HG03159 (cell line): ENCODE data around the gene LIMA1.
"Not testable (repeated sequence)": the region's sequence is repeated elsewhere in the genome, so short reads cannot be mapped to it uniquely, and the experiment has no call there.

Experiments
- ATAC-seq: cut with Tn5 transposase; IDR thresholded peaks from one replicate; pipeline ENCODE4 v1.9.1; 2021; ENCODE audit warnings: mild to moderate bottlenecking, moderate library complexity; ENCODE audit not compliant: unreplicated experiment

LIMA1 gene

DNA sequence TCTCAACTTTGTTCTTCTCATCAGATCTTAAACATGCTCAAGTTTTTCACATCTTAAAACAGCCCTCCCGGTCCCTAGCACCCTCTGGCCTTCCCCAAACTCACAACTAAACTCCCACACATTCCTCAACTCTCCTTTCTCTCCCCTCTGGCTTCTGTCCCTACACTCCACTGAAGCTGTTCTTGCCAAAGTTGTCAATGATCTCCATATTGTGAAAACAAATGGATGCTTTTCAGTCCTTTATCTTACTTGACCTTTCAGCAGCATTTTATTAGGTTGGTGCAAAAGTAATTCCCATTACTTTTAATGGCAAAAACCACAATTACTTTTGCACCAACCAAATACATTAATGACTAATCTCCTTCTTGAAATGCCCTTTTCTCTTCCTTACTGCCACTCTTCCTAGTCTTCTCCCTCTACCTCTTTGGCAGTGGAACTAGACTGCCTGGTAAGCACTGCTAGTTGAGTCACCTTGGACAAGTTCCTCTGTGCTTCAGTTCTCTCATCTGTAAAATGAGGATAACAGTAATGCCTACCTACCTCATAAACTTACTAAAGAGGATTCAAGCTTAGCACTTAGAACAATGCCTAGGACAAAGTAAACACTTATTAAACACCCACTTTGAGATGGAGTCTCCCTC is 132.2 kb downstream of the LIMA1 start:
- ATAC-seq: no peak

DNA sequence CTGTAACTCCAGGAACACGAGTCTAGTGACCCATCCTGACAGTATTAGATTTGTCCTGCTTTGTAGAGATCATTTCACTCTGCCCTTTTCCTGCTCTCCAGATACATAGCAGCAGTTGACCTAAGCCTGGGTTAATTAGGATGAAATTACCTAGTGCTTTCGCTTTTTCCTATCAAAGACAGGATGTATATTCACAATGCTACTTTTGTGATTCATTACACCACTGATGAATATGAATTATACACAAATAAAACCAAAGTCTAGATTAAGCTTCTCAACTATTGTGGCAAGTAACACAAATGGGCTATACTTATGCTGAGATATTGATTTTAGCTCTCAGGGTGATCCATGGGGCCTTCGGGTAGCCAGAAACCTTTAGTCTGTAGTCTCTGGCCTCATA is 134.0 kb downstream of the LIMA1 start:
- no peak for ATAC-seq

DNA sequence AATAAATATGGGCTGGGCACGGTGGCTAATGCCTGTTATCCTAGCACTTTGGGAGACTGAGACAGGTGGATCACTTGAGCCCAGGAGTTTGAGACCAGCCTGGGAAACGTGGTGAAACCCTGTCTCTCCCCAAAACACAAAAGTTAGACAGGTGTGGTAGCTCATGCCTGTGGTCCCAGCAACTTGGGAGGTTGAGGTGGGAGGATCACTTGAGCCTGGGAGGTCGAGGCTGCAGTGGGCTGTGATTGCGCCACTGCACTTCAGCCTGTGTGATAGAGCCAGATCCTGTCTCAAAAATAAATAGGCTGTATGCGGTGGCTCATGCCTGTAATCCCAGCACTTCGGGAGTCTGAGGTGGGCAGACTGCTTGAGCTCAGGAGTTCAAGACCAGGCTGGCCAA is 135.3 kb downstream of the LIMA1 start:
- not testable (repeated sequence) for ATAC-seq

DNA sequence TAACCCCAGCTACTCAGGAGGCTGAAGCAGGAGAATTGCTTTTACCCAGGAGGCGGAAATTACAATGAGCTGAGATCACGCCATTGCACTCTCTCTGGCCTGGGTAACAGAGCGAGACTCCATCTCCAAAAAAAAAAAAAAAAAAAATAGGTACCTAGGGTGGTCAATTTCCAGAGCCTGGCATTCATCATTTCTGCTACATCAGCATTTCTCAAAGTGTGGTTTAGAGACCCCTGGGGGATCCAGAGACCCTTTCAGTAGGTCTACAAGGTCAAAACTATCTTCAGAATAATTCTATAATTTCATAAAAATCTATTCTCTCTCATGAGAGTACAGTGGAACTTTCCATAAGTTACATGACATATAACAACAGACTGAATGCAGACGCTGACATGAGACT is 136.0 kb downstream of the LIMA1 start:
- ATAC-seq: no peak

DNA sequence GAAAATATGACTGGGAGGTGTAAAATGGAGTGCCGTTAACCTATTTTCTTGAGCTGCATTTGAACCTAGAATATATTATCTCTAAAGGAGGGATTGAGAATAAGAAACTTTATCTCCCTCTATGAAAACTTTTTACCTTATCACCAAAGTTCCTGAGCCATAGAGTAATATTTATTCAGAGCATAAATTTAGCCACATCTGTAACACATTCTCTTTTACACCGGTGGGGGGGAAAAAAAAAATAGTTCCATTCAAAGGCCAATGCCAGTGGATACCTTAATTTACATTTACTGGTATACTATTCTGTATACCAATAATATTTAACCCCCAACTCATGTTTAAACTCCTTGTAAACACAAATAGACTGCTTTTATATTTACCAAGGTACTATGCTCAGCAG is 137.9 kb downstream of the LIMA1 start:
- no peak for ATAC-seq

DNA sequence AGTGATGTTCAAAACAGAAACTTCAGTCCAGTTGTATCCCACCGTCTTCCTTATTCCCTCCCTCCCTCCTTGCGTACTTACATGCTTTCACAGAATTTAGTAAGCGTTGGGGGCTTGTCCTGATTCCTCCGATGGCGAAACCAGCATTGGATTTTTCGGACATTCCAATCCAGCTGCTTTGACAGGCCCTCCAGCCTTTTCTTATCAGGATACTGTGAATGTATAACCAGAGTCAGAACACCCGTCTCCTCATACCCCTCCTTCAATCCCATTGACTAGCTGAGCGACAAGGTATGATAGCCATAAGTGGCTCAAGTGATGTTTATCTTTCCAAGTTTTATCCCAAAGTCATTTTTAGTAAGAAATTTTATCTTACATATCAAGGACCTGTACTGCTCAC is 140.3 kb downstream of the LIMA1 start:
- ATAC-seq: no peak

DNA sequence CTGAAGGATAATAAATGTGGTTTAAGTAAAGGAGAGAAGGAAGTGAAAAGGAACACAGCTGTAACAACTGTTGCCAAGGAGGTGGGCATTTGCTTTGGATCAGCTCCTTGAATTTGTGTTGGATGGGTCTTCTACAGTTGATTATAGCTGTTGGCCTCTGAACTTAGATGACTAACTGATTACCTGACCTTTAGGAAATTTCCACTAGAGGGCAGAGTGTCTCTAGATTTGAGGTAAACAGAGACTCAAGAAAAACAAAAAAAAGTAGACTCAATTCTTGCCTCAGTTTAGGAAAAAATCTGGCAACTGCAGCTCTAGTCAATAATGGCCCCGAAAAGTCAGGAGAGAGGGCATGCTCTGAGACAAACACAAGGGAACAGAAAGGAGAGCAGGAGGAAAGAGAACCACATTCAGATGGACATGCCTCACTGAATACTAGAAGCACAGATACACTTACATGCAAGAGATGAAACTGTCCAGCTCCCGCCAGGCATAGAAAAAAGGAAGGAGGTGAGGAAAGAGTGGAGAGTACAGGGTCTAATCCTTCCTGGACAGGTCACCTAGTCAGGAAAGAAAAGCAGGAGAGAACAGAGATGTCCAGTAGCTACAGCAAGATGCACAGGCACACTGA is 150.7 kb downstream of the LIMA1 start:
- ATAC-seq: no peak

DNA sequence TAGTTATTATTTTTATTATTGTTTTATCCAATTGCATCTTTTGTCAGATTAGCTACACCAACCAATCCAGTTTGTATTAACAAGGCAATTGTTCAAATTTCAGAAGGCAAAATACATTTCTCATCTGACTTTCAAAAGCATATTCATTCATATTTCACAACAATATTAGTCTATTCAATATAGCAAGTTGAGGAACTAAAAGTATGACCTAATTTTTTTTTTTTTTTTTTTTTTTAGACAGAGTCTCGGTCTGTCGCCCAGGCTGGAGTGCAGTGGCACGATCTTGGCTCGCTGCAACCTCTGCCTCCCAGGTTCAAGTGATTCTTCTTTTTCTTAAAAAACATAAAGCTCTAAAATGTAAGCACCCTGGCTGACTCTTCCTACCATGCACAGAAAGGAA is 154.0 kb downstream of the LIMA1 start:
- no peak for ATAC-seq

DNA sequence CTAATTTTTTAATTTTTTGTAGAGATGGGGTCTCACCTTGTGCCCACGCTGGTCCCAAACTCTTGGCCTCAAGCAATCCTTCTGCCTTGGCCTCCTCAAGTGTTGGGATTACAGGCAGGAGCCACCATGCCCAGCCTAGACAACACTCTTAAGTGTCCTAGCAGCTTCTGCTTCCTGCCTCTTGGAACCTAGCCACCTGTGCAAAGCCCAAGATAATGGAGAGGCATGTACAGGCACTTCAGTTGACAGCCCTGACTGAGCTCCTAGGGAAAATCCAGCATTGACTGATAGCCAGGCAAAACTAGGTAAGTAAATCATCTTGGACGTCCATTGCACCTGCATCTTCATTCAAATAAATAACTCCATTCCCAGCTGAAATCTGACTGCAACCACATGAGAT is 155.8 kb downstream of the LIMA1 start:
- ATAC-seq: no peak
